Cardiac muscle cell (in vitro differentiated cells and primary cell): ENCODE data around the gene PBX4. TPM values are rescaled to one million over a fixed set of nuclear protein-coding genes. Genes with fewer than 3 reads are reported as not detected.

ENCODE experiments used
- DNase-seq, 2 donors: peaks; one replicate each; pipeline versions ENCODE4 v3.0.0 to v3.0.0-alpha.2; 2010 to 2017; ENCODE audit warnings: low read depth in 1 of 2, low spot score in 1 of 2
- H3K27ac ChIP-seq: fragments of 200-600 bp; sonication (generic); 2 replicates; pipeline ENCODE4 v1.5.1; 2016
- H3K27me3 ChIP-seq: fragments of 200-600 bp; sonication (generic); 2 replicates; pipeline ENCODE4 v1.6.0; 2016; ENCODE audit warnings: control low read depth
- H3K36me3 ChIP-seq: fragments of 200-600 bp; sonication (generic); 2 replicates; pipeline ENCODE4 v1.5.1; 2016; ENCODE audit warnings: control low read depth
- H3K4me1 ChIP-seq: fragments of 200-600 bp; sonication (generic); 2 replicates; pipeline ENCODE4 v1.8.1; 2017; ENCODE audit warnings: low read depth, mild to moderate bottlenecking, mixed run types
- H3K4me3 ChIP-seq: fragments of 200-600 bp; sonication (generic); 2 replicates; pipeline ENCODE4 v1.5.1; 2016; ENCODE audit warnings: mild to moderate bottlenecking
- H3K9me3 ChIP-seq: fragments of 200-600 bp; sonication (generic); 2 replicates; pipeline ENCODE4 v1.5.1; 2017; ENCODE audit warnings: low read depth, mild to moderate bottlenecking, control low read depth
- polyA plus RNA-seq: library from polyadenylated mRNA; unstranded; fragments of >200 nt; fragmentation: Nextera tagmentation; extraction: Ambion mirVana; gene quantifications from 2 replicates; pipeline ENCODE4 v1.2.1, GENCODE V29; 2016
- total RNA-seq: library from RNA; depleted of rRNA; stranded (reverse); fragments of >200 nt; gene quantifications from 2 replicates; pipeline ENCODE4 v1.2.3, GENCODE V29; 2016
- TF ChIP-seq, protein P1 (sequence below): IDR thresholded peaks from 2 replicates; pipeline ENCODE4 v1.5.1; 2012; ENCODE audit warnings: low read depth, mild to moderate bottlenecking, low read length

The PBX4 gene
- total and polyA plus RNA-seq, 2 experiments from 2014 or later, result 10.9 to 11.8 TPM

DNA sequence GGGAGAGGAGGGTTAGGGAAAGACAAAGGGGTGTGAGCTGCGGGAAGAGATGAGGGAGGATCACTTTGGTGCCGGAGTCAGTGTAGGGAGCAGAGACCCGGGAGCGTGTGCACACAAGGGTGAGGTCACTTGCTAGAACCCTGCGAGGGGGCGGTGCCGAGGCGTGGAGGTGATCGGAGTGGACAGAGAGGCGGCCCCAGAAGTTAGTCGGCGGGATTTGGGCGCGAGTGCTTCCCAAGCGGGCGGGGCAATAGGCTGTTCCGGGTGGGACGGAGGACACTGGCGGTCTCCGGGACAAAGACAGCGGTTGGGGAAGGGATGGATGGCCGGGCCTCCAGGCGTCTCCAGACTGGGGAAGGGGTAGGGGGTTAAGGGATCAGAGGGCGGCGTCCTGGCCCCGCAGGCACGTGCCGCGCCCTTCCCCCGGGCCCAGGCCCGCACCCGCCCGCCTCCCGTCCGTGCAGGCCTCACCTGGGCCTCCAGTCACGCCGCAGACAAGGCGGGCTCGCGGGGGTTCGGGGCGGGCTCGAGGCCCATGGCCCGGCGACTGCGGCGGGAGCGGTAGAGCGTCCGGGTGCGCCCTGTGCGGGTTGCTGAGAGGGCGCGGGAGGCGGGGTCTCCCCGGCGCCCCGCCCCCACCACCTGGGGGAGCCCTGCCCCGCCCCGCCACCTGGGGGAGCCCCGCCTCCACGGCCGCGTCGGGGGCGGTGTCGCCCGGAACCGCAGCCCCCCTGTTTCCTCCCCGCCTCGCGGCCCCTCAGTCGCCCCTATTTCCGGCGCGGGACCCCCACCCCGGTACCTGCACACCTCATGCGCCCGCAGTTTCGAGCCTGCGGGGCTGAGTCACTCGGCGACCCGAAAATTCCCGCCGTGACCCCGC is 9.4 kb upstream of the PBX4 start, which contains the start of gene LPAR2:
TSS of gene LPAR2 (minus strand) at position 600 of the 880 bp plus-strand sequence. CDS start 945 bp downstream, outside the sequence.
- no peaks in the 10 kb centered on the region for H3K9me3 ChIP-seq
- peak within 1 kb of the TSS; percentile 68 for H3K4me3 ChIP-seq
- peak; percentile 21 to 69 for DNase-seq
- TF ChIP-seq, protein P1, sequence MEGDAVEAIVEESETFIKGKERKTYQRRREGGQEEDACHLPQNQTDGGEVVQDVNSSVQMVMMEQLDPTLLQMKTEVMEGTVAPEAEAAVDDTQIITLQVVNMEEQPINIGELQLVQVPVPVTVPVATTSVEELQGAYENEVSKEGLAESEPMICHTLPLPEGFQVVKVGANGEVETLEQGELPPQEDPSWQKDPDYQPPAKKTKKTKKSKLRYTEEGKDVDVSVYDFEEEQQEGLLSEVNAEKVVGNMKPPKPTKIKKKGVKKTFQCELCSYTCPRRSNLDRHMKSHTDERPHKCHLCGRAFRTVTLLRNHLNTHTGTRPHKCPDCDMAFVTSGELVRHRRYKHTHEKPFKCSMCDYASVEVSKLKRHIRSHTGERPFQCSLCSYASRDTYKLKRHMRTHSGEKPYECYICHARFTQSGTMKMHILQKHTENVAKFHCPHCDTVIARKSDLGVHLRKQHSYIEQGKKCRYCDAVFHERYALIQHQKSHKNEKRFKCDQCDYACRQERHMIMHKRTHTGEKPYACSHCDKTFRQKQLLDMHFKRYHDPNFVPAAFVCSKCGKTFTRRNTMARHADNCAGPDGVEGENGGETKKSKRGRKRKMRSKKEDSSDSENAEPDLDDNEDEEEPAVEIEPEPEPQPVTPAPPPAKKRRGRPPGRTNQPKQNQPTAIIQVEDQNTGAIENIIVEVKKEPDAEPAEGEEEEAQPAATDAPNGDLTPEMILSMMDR, result no peak
- H3K36me3 ChIP-seq, result no peaks in the 10 kb centered on the region
- no peak within 1 kb of the TSS for H3K27ac ChIP-seq
- no peaks in the 10 kb centered on the region for H3K27me3 ChIP-seq
- H3K4me1 ChIP-seq, result no peaks in the 10 kb centered on the region

DNA sequence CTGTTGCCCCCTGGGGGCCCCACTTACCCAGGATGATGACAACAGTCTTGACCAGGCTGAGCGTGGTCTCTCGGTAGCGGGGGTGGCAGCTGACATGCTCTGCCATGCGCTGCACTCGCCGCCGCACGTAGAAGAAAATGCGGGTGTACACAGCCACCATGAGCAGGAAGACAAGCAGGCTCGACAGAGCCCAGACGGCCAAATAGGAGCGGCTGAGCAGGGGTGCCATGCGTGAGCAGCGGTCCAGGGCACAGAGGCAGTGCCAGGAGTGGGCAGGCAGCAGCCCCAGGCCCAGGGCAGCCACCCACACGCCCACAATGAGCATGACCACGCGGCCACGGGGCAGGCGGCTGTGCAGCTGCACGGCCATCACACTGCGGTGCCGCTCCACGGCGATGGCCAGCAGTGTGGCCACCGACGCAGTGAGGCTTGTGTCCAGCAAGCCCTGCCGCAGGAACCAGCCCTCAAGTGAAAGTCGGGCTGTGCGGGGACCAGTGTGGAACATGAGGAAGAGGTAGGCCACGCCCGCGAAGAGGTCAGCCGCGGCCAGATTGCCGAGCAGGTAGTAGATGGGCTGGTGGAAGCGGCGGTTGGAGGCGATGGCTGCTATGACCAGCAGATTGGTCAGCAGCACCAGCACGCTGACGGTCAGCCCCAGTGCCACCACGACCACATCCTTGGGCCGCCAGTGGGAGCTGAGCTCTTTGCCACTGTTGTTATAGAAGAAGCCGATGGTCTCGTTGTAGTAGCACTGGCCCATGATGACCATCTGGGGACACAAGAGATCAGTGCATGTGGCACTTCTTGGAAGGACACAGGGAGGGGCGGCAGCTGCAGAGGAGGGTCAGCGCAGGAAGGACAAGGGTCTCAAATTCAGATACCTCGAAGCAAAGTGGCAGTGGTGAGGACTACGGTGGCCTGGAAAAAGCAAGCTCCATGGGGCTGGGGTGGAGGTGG is 8.3 kb upstream of the PBX4 start:
- no peaks in the 10 kb centered on the region for H3K27me3 ChIP-seq
- H3K4me3 ChIP-seq, result peak overlapping the region; percentile 68
- no peaks in the 10 kb centered on the region for H3K9me3 ChIP-seq
- no peak for DNase-seq
- TF ChIP-seq, protein P1, result no peak
- H3K4me1 ChIP-seq, result no peaks in the 10 kb centered on the region
- H3K27ac ChIP-seq, result no peak overlapping the region
- H3K36me3 ChIP-seq, result no peaks in the 10 kb centered on the region

DNA sequence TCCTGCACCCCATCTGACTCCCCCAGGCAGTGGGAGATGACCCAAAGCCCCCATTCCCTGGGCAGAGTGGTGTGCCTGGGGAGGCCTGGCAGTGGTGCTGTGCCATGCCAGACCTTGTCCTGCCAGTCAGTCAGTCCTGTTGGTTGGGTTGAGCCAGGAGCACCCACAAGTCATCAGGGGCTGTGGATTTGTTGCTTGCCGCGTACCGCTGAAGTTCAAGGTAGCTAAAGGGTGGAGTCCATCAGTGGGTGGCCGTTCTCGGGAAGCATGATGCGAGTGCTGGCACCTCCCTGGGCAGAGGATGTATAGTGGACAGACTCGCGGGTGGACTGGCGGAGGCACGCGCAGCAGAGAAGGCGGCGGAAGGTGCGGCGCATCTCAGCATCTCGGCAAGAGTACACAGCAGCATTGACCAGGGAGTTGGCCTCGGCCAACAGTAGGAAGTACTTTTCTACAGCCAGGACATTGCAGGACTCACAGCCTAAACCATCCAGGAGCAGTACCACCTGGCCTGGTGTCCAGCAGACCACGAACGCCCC is 5.6 kb upstream of the PBX4 start:
- Histone ChIP-seq H3K27me3 (no peaks in the 10 kb centered on the region), H3K9me3 (no peaks in the 10 kb centered on the region), H3K36me3 (no peaks in the 10 kb centered on the region), H3K27ac (no peak overlapping the region), H3K4me1 (peaks cover 1% of the 10 kb centered on the region), H3K4me3 (no peak overlapping the region)
- TF ChIP-seq, protein P1, result no peak
- DNase-seq, result no peak

DNA sequence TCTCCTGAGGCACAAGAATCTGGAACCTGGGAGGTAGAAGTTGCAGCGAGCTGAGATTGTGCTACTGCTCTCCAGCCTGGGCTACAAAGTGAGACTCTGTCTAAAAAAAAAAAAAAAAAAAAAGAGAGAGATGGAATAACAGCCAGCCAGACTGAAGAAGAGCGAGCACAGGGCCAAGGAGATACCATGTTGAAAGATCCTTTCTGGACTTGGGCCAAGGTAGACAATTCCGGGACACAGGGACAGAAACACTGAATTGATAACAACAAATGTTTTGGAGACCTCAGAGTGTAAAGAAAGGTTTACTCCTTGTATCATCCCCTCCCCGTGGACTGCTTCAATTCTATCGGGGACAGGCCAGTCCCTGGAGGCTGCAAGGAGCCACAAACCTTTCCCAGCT is 4.9 kb upstream of the PBX4 start:
- Histone ChIP-seq H3K9me3 (no peaks in the 10 kb centered on the region), H3K4me3 (no peak overlapping the region), H3K27ac (no peak overlapping the region), H3K4me1 (peaks cover 4% of the 10 kb centered on the region), H3K27me3 (no peaks in the 10 kb centered on the region), H3K36me3 (no peaks in the 10 kb centered on the region)
- DNase-seq, result no peak
- TF ChIP-seq, protein P1, result no peak

DNA sequence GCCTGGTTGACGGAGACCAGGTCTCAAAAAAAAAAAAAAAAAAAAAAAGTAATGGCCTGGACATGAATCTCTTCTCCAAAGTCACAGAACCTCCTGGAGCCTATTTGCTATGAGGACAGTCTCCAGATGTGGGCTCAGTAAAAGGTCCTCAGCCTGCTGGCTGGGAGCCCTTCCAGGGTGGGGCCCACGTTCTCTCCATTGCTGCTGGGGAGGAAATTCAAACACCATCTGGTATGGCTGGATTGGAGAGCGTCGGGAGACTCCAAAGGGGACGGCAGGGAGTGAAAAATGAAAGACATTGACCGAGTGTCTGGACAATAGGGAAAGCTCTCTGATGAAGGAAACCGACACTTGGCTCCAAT is 1.3 kb upstream of the PBX4 start:
- Histone ChIP-seq H3K27ac (no peak overlapping the region), H3K27me3 (no peaks in the 10 kb centered on the region), H3K4me3 (no peak overlapping the region), H3K4me1 (peaks cover 4% of the 10 kb centered on the region), H3K9me3 (no peaks in the 10 kb centered on the region), H3K36me3 (no peaks in the 10 kb centered on the region)
- DNase-seq, result no peak
- TF ChIP-seq, protein P1, result no peak
